ENCODE data around the gene BABAM1. TPM values are rescaled to one million over a fixed set of nuclear protein-coding genes. Genes with fewer than 3 reads are reported as not detected.

The BABAM1 gene
- total RNA-seq, 1 donor from 2014 or later, result 85.5 TPM

GRCh38 chr19:17303940-17304267, 36.7 kb downstream of the BABAM1 start:
- TF ChIP-seq CTCF (IDR thresholded peaks at IDR 0.05), result no peak
- peaks cover 2 to 22% of the 10 kb centered on the region in 2 donors for H3K4me1 ChIP-seq
- intact Hi-C loops (cut with DNase I), result loop anchor here (2.0 to 5.0 kb wide), 3 partner anchors 31 to 57 kb away; partner anchors contain the start of genes ANO8, BABAM1 and NR2F6

GRCh38 chr19:17304386-17305215, 37.4 kb downstream of the BABAM1 start:
- peak overlapping the region; percentile 81 to 90 for H3K27ac ChIP-seq
- no peaks in the 10 kb centered on the region for H3K36me3 ChIP-seq
- H3K4me1 ChIP-seq, result peaks cover 2 to 22% of the 10 kb centered on the region in 2 donors
- H3K9me3 ChIP-seq, result no peaks in the 10 kb centered on the region
- no peak for TF ChIP-seq CTCF (IDR thresholded peaks at IDR 0.05)
- intact Hi-C loops (cut with DNase I), result loop anchor here (1.0 to 5.0 kb wide), 4 partner anchors 12 to 57 kb away; partner anchors contain the start of genes ANO8, BABAM1 and NR2F6
- peak overlapping the region in 1 of 2 donors; percentile 72 for H3K4me3 ChIP-seq
- no peaks in the 10 kb centered on the region for H3K27me3 ChIP-seq
- DNase-seq (ENCODE audit: low spot score in 2 of 2), result no peak

More at GRCh38 chr19:17303940-17304267, 36.7 kb downstream of the BABAM1 start:
- no peaks in the 10 kb centered on the region for H3K27me3 ChIP-seq
- peaks cover 0 to 3% of the 10 kb centered on the region in 2 donors for H3K36me3 ChIP-seq
- DNase-seq (ENCODE audit: low spot score in 2 of 2), result no peak
- H3K9me3 ChIP-seq, result no peaks in the 10 kb centered on the region
- H3K27ac ChIP-seq, result peak overlapping the region; percentile 45 to 81
- H3K4me3 ChIP-seq, result peak overlapping the region; percentile 73 to 88

GRCh38 chr19:17305216-17305516, 37.9 kb downstream of the BABAM1 start:
- TF ChIP-seq CTCF (IDR thresholded peaks at IDR 0.05), result no peak

GRCh38 chr19:17305517-17306284, 38.5 kb downstream of the BABAM1 start, which contains the start of gene MRPL34:
MRPL34 (plus strand) TSS chr19:17305872; CDS start chr19:17305893, 21 bp downstream.
- peak within 1 kb of the TSS; percentile 81 to 90 for H3K27ac ChIP-seq
- H3K27me3 ChIP-seq, result no peaks in the 10 kb centered on the region
- peak; percentile 79 to 91 (median 81) for TF ChIP-seq CTCF (IDR thresholded peaks at IDR 0.05)
- no peaks in the 10 kb centered on the region for H3K9me3 ChIP-seq
- peaks cover 2 to 30% of the 10 kb centered on the region in 2 donors for H3K4me1 ChIP-seq
- peak within 1 kb of the TSS; percentile 66 to 72 for H3K4me3 ChIP-seq
- intact Hi-C loops (cut with DNase I), result loop anchor here (1.0 to 2.0 kb wide), 3 partner anchors 13 to 39 kb away; partner anchors contain the start of genes ANO8 and BABAM1
- peak; percentile 89 to 97 for DNase-seq (ENCODE audit: low spot score in 2 of 2)
- H3K36me3 ChIP-seq, result no peaks in the 10 kb centered on the region

More at GRCh38 chr19:17305216-17305516, 37.9 kb downstream of the BABAM1 start:
- intact Hi-C loops (cut with DNase I), result loop anchor here (1.0 to 2.0 kb wide), 3 partner anchors 13 to 38 kb away; partner anchors contain the start of genes ANO8 and BABAM1
- Histone ChIP-seq H3K4me1 (peaks cover 2 to 25% of the 10 kb centered on the region in 2 donors), H3K27ac (peak overlapping the region; percentile 81 to 90), H3K9me3 (no peaks in the 10 kb centered on the region), H3K27me3 (no peaks in the 10 kb centered on the region), H3K36me3 (no peaks in the 10 kb centered on the region), H3K4me3 (peak overlapping the region; percentile 66 to 72)
- DNase-seq (ENCODE audit: low spot score in 2 of 2), result no peak

- intact Hi-C loops (cut with DNase I), result no loop called here
- no peak for TF ChIP-seq CTCF (IDR thresholded peaks at IDR 0.05)
- Histone ChIP-seq H3K27me3 (no peaks in the 10 kb centered on the region), H3K27ac (peak overlapping the region; percentile 81 to 90), H3K36me3 (no peaks in the 10 kb centered on the region), H3K4me1 (peaks cover 7 to 34% of the 10 kb centered on the region in 2 donors), H3K4me3 (peak overlapping the region; percentile 66 to 72), H3K9me3 (no peaks in the 10 kb centered on the region)
- no peak for DNase-seq (ENCODE audit: low spot score in 2 of 2)
Measured at GRCh38 chr19:17306285-17306714, 39.1 kb downstream of the BABAM1 start.
